Naive thymus-derived CD8-positive, alpha-beta T cell (primary cell): Measurements from ENCODE around the gene ZNF600. TPM values are rescaled to one million over a fixed set of nuclear protein-coding genes. Genes with fewer than 3 reads are reported as not detected.
"Not testable (repeated sequence)": the region's sequence is repeated elsewhere in the genome, so short reads cannot be mapped to it uniquely, and the experiment has no call there.

Source experiments
- ATAC-seq, 2 donors: fragments of 150-1000 bp; cut with Tn5 transposase in 1 of 2; sonication (Bioruptor Pico), chemical (Tn5 transposase) in 1 of 2; 1 replicate in 1 of 2; 2 replicates in 1 of 2; pipeline ENCODE4 v1.10.0; 2021; ENCODE audit warnings: mild to moderate bottlenecking in 2 of 2, moderate library complexity in 2 of 2
- POLR2A ChIA-PET: fragments of 350-600 bp; sonication (Branson Sonifier 250); formaldehyde crosslinking; loops from one replicate; lab custom pipeline; 2021; ENCODE audit warnings: antibody characterized with exemption; lab: Charles Lee
- DNase-seq, 10 donors: peaks; one replicate each; pipeline versions ENCODE4 v3.0.0 to v3.0.0-alpha.2; 2020 to 2022
- H3K27ac Mint-ChIP-seq, 10 donors: one replicate each; pipeline ENCODE4 v1.8.0; 2020 to 2022; ENCODE audit warnings: mild to moderate bottlenecking in 10 of 10, mixed read lengths in 10 of 10, moderate library complexity in 4 of 10, inconsistent platforms in 1 of 10
- H3K27me3 Mint-ChIP-seq, 5 donors: one replicate each; pipeline ENCODE4 v1.8.0; 2021 to 2022; ENCODE audit warnings: mixed read lengths in 5 of 5
- H3K36me3 Mint-ChIP-seq, 3 donors: one replicate each; pipeline ENCODE4 v1.8.0; 2020 to 2022; ENCODE audit warnings: mixed read lengths in 3 of 3, mild to moderate bottlenecking in 2 of 3, inconsistent platforms in 1 of 3
- H3K4me1 Mint-ChIP-seq, 4 donors: one replicate each; pipeline ENCODE4 v1.8.0; 2021 to 2022; ENCODE audit warnings: mixed read lengths in 4 of 4
- H3K4me3 Mint-ChIP-seq, 10 donors: one replicate each; pipeline ENCODE4 v1.8.0; 2020 to 2022; ENCODE audit warnings: mild to moderate bottlenecking in 10 of 10, mixed read lengths in 10 of 10, moderate library complexity in 6 of 10, inconsistent platforms in 1 of 10
- H3K9me3 Mint-ChIP-seq, 9 donors: one replicate each; pipeline ENCODE4 v1.8.0; 2020 to 2022; ENCODE audit warnings: mixed read lengths in 9 of 9, mild to moderate bottlenecking in 3 of 9, inconsistent platforms in 1 of 9, moderate library complexity in 1 of 9
- polyA plus RNA-seq, 3 donors: library from polyadenylated mRNA; unstranded; fragments of 300-500 nt; fragmentation: Illumina TruSeq; gene quantifications; one replicate each; pipeline ENCODE4 v1.2.3, GENCODE V29; 2021
- total RNA-seq, 8 experiments: library from RNA in 2 of 8; stranded (reverse) in 2 of 8; gene quantifications; one replicate each; pipeline ENCODE4 v1.2.3 and lab custom pipeline; 2021 to 2026

The ZNF600 gene
- total and polyA plus RNA-seq, 5 experiments from 2014 or later, result 4.6 to 65.1 (median 12.7) TPM

- H3K27ac Mint-ChIP-seq, result no peak overlapping the region
- DNase-seq (no peak), ATAC-seq (no peak)
- no peak overlapping the region for H3K4me3 Mint-ChIP-seq
- H3K9me3 Mint-ChIP-seq, result peaks cover 0 to 2% (median 0%) of the 10 kb centered on the region in 9 donors
- peaks cover 7 to 31% (median 28%) of the 10 kb centered on the region in 4 donors for H3K4me1 Mint-ChIP-seq
- no peaks in the 10 kb centered on the region for H3K36me3 Mint-ChIP-seq
- POLR2A ChIA-PET, result interaction anchor here (0.7 kb wide), 1 partner anchor 404 kb away, joined by 5 read pairs; no protein-coding TSS in a partner anchor
- H3K27me3 Mint-ChIP-seq, result peaks cover 0 to 2% (median 0%) of the 10 kb centered on the region in 5 donors
Observed at GRCh38 chr19:52739576-52739975, 47.0 kb downstream of the ZNF600 start.

- H3K4me3 Mint-ChIP-seq, result peak overlapping the region; percentile 81 to 97 (median 94)
- peaks cover 0 to 2% (median 0%) of the 10 kb centered on the region in 5 donors for H3K27me3 Mint-ChIP-seq
- ATAC-seq (no peak), DNase-seq (no peak)
- peak overlapping the region; percentile 93 to 98 (median 96) for H3K27ac Mint-ChIP-seq
- H3K9me3 Mint-ChIP-seq, result no peaks in the 10 kb centered on the region
- H3K4me1 Mint-ChIP-seq, result peaks cover 13 to 34% (median 27%) of the 10 kb centered on the region in 4 donors
- peaks cover 0 to 6% (median 2%) of the 10 kb centered on the region in 3 donors for H3K36me3 Mint-ChIP-seq
- POLR2A ChIA-PET, result interaction anchor here (1.0 to 1.2 kb wide), 3 partner anchors 49 to 134 kb away, joined by 3 to 4 read pairs (median 3); no protein-coding TSS in a partner anchor
Observed at GRCh38 chr19:52735734-52736133, 50.9 kb downstream of the ZNF600 start.

GRCh38 chr19:52734893-52735661, 51.5 kb downstream of the ZNF600 start, which contains the start of gene ZNF611:
ZNF611 (minus strand) TSS chr19:52735044; CDS start chr19:52715894, 19,150 bp downstream.
- POLR2A ChIA-PET, result interaction anchor here (1.0 to 1.2 kb wide), 3 partner anchors 50 to 134 kb away, joined by 3 to 4 read pairs (median 3); no protein-coding TSS in a partner anchor
- Mint-ChIP-seq H3K36me3 (peaks cover 0 to 8% (median 6%) of the 10 kb centered on the region in 3 donors), H3K4me3 (peak within 1 kb of the TSS; percentile 81 to 97 (median 94)), H3K27ac (peak within 1 kb of the TSS; percentile 93 to 98 (median 96)), H3K4me1 (peaks cover 13 to 36% (median 27%) of the 10 kb centered on the region in 4 donors), H3K27me3 (peaks cover 0 to 2% (median 0%) of the 10 kb centered on the region in 5 donors), H3K9me3 (peaks cover 0 to 1% (median 0%) of the 10 kb centered on the region in 9 donors)
- DNase-seq, result peak; percentile 97 to 100 (median 99)
- peak; percentile 97 to 98 for ATAC-seq

GRCh38 chr19:52734331-52734892, 52.2 kb downstream of the ZNF600 start:
- DNase-seq (peak in 1 of 10 donors; percentile 12), ATAC-seq (peak; percentile 36 to 48)
- Mint-ChIP-seq H3K4me3 (peak overlapping the region; percentile 81 to 97 (median 94)), H3K27ac (peak overlapping the region; percentile 93 to 98 (median 96)), H3K4me1 (peaks cover 15 to 41% (median 29%) of the 10 kb centered on the region in 4 donors), H3K27me3 (peaks cover 0 to 2% (median 0%) of the 10 kb centered on the region in 5 donors), H3K36me3 (peaks cover 4 to 14% (median 11%) of the 10 kb centered on the region in 3 donors), H3K9me3 (peaks cover 0 to 7% (median 0%) of the 10 kb centered on the region in 9 donors)
- POLR2A ChIA-PET, result interaction anchor here (0.7 kb wide), 1 partner anchor 313 kb away, joined by 4 read pairs; no protein-coding TSS in a partner anchor

GRCh38 chr19:52726051-52726450, 60.5 kb downstream of the ZNF600 start:
- H3K4me3 Mint-ChIP-seq, H3K27ac Mint-ChIP-seq, ATAC-seq, DNase-seq, POLR2A ChIA-PET, H3K27me3 Mint-ChIP-seq: not testable (repeated sequence)
- peaks cover 10% of the 10 kb centered on the region in 4 donors for H3K4me1 Mint-ChIP-seq
- H3K36me3 Mint-ChIP-seq, result peaks cover 27 to 82% (median 75%) of the 10 kb centered on the region in 3 donors
- peaks cover 0 to 53% (median 24%) of the 10 kb centered on the region in 9 donors for H3K9me3 Mint-ChIP-seq

- ATAC-seq (no peak), DNase-seq (no peak)
- Mint-ChIP-seq H3K4me1 (peaks cover 7 to 10% (median 10%) of the 10 kb centered on the region in 4 donors), H3K27me3 (no peaks in the 10 kb centered on the region), H3K27ac (no peak overlapping the region), H3K9me3 (peaks cover 0 to 56% (median 24%) of the 10 kb centered on the region in 9 donors), H3K4me3 (no peak overlapping the region), H3K36me3 (peaks cover 27 to 81% (median 76%) of the 10 kb centered on the region in 3 donors)
- POLR2A ChIA-PET, result no interaction called here
Observed at GRCh38 chr19:52725528-52725961, 61.0 kb downstream of the ZNF600 start.

- POLR2A ChIA-PET, result no interaction called here
- no peak for DNase-seq
- peak overlapping the region in 1 of 10 donors; percentile 45 for H3K4me3 Mint-ChIP-seq
- no peaks in the 10 kb centered on the region for H3K27me3 Mint-ChIP-seq
- peaks cover 0 to 56% (median 25%) of the 10 kb centered on the region in 9 donors for H3K9me3 Mint-ChIP-seq
- peaks cover 7 to 10% (median 9%) of the 10 kb centered on the region in 4 donors for H3K4me1 Mint-ChIP-seq
- peak overlapping the region in 5 of 10 donors; percentile 45 to 80 (median 63) for H3K27ac Mint-ChIP-seq
- H3K36me3 Mint-ChIP-seq, result peaks cover 29 to 82% (median 76%) of the 10 kb centered on the region in 3 donors
- ATAC-seq, result no peak
Observed at GRCh38 chr19:52724701-52725514, 61.7 kb downstream of the ZNF600 start.

- H3K4me3 Mint-ChIP-seq, ATAC-seq, DNase-seq, POLR2A ChIA-PET, H3K27me3 Mint-ChIP-seq: not testable (repeated sequence)
- Mint-ChIP-seq H3K27ac (peak overlapping the region in 3 of 10 donors; percentile 31 to 66 (median 45)), H3K36me3 (peaks cover 34 to 85% (median 79%) of the 10 kb centered on the region in 3 donors), H3K9me3 (peaks cover 0 to 60% (median 30%) of the 10 kb centered on the region in 9 donors), H3K4me1 (peaks cover 10 to 17% (median 12%) of the 10 kb centered on the region in 4 donors)
Observed at GRCh38 chr19:52723907-52724598, 62.5 kb downstream of the ZNF600 start.

GRCh38 chr19:52722062-52723003, 64.3 kb downstream of the ZNF600 start:
- H3K27ac Mint-ChIP-seq, result no peak overlapping the region
- H3K27me3 Mint-ChIP-seq, result no peaks in the 10 kb centered on the region
- DNase-seq (no peak), ATAC-seq (no peak)
- POLR2A ChIA-PET, result interaction anchor here (0.7 kb wide), 1 partner anchor 23 kb away, joined by 4 read pairs; no protein-coding TSS in a partner anchor
- H3K4me1 Mint-ChIP-seq, result peaks cover 8 to 21% (median 12%) of the 10 kb centered on the region in 4 donors
- peaks cover 0 to 65% (median 30%) of the 10 kb centered on the region in 9 donors for H3K9me3 Mint-ChIP-seq
- peaks cover 30 to 76% (median 69%) of the 10 kb centered on the region in 3 donors for H3K36me3 Mint-ChIP-seq
- H3K4me3 Mint-ChIP-seq, result no peak overlapping the region

GRCh38 chr19:52720541-52720940, 66.0 kb downstream of the ZNF600 start:
- Mint-ChIP-seq H3K4me1 (peaks cover 11 to 29% (median 22%) of the 10 kb centered on the region in 4 donors), H3K9me3 (peaks cover 0 to 81% (median 30%) of the 10 kb centered on the region in 9 donors), H3K36me3 (peaks cover 36 to 68% (median 64%) of the 10 kb centered on the region in 3 donors)
- H3K27ac Mint-ChIP-seq, POLR2A ChIA-PET, H3K4me3 Mint-ChIP-seq, H3K27me3 Mint-ChIP-seq, ATAC-seq, DNase-seq: not testable (repeated sequence)
